GM19468 (cell line): ENCODE measurements around the gene LCP2.

Source experiments
- ATAC-seq: cut with Tn5 transposase; IDR thresholded peaks from one replicate; pipeline ENCODE4 v1.9.1; 2021; ENCODE audit warnings: mild to moderate bottlenecking, moderate library complexity, moderate number of reproducible peaks; ENCODE audit not compliant: unreplicated experiment; ENCODE audit errors: extremely low read depth

Gene LCP2

DNA sequence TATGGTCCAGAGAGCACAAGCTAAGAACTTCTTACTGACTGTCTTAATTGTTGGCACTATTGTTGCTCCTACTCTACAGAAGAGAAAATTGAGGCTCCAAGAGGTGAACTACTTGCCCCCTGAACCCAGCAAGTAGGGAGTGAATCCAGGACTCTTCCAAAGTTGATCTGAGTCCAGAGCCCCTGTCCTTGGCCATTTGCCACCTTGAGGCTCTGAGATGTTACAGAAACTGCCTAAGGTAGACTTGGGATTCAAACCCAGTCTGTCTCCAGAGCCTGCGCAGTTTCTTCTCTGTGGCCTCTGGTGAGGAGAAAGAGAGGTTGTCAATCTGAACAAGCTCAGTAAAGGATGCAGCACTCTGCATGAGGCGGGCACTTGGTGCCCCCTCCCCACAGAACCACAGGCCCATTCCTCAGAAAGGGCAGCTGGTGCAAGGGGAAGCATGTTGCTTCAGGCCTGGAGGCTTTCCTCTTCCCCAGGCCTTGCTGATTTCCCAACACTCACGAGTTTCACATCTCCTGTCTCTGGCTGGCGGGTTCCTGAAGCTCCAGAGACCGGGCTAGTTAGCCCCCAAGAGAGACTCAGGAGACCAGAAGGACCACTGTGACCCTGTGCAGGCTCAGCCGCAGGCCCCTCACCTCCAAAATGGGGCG lies 2.9 kb upstream of the LCP2 start:
- no peak for ATAC-seq

DNA sequence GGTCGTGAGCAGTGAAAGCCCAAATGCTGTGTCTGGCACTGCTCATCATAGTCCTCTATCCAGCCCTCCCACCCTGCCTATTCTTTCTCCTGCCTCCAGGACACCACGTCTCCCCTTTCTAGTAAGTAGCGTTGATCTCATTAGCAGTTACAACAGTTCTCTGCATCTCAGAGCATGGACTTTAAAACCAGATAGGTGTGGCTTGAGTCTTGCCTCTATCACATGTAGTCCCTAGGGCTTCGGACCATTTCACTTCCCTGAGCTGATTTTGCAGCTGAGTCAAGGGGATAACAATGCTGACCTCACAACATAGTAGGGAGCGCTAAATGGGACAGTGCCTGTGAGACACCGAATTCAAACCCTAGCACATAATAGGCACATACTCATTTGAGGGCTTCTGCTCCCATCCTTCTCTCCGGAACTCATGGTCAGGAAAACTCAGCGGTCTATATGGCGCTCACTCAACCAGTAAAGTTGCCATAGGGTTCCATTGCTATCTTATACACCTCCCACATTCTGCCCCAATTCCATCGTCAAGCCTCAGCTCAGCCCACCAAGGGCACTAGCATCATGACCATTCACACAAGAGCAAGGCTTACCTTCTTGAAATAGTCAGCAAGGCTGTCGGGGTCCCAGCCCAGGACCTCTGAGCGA lies 515 bp downstream of the LCP2 start:
- peak; percentile 21 for ATAC-seq

DNA sequence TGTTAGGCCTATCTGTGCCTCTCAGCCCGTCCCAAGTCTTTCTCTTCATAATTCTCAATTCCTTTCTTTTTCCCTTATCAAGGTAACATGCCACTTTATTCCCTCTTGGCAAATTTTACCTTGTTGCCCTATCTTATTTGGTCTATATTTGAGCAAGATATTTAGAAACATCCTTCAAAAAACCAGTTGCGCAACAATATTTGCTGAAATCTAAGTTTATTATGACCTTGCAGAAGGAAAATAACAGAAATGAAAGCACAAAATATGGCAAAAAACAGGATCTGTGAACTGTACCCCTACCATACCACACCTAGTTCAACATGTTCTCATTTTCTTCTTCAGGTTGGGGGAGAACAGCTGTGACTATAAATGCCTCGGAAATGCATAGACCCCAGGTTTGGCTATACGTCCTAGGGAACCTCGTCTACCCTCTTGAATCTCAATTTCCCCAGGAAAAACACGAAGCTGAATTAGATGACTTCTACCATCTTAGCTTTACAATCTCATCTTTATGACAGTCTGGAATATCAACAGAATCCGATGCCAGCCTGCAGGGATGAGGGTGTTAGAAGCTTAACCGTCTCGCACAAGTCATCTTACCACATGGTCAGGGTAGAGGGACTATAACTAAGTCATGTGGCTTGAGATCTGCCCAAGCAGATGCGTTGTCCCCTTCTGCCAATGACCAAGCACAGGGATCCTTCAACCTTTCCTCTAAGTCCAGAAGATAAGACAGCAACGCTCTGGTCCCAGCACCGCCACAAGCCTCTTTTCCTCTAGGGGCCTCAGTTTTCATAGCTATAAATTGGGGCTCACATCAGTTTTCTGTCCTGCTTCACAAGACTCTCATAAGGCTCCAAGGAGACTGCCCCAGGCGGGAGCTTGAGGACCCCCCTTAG lies 1.3 kb downstream of the LCP2 start:
- no peak for ATAC-seq

DNA sequence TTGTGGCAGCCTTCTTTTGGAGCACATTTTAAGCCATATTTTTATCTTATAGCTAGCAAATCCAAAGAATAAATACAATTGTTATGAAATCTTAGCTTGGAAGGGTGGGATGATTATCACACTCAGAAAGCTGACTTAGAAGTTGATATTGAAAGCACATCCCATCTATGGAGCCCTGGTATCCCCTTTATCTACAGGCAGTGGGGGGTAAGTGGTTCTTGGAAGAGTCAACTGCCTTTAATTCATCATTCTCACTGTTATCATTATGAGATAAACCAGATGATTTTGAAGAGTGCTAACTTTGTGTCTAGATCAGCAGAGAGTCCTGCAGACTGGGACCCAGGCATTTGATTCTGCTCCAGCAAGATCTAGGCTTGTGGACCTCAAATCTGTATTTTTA lies 3.0 kb downstream of the LCP2 start:
- ATAC-seq, result no peak

DNA sequence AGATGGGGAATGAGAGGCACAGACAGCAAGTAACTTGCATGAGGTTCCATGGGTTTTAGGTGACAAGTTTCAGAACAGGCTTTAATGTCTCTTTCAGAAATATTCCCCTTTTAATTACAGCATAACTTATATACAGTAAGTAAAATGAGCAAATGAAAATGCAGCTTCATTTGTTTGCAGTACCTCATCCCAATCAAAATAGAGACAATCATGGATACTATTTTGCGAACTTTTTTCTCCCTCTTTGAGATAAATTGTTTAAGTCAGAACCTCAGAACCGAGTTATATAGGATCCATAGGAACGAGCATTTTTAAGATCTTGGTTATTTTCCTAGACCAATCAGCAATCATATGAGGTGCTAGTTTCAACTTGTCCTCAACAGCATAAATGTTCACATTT lies 3.5 kb downstream of the LCP2 start:
- ATAC-seq, result no peak

DNA sequence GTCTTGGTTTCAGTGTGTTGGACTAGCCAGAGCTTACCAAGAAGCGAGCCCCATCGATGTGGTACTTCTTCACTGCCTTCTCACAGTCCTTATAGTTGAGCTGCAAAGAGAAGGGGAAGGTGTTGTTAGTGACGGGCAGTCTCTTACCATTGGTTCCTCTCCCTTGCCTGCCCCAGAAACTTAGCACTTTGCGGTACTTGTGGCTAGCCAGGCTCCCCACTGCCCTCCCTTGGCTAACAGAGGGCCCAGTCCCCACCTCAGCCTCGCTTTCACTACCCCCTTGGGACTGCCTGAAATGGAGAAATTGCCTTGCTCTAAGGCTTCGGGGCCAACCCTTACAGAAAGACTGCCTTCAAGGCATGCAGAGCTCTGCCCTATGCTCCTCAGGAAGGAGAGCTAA lies 4.3 kb downstream of the LCP2 start:
- peak; percentile 49 for ATAC-seq

DNA sequence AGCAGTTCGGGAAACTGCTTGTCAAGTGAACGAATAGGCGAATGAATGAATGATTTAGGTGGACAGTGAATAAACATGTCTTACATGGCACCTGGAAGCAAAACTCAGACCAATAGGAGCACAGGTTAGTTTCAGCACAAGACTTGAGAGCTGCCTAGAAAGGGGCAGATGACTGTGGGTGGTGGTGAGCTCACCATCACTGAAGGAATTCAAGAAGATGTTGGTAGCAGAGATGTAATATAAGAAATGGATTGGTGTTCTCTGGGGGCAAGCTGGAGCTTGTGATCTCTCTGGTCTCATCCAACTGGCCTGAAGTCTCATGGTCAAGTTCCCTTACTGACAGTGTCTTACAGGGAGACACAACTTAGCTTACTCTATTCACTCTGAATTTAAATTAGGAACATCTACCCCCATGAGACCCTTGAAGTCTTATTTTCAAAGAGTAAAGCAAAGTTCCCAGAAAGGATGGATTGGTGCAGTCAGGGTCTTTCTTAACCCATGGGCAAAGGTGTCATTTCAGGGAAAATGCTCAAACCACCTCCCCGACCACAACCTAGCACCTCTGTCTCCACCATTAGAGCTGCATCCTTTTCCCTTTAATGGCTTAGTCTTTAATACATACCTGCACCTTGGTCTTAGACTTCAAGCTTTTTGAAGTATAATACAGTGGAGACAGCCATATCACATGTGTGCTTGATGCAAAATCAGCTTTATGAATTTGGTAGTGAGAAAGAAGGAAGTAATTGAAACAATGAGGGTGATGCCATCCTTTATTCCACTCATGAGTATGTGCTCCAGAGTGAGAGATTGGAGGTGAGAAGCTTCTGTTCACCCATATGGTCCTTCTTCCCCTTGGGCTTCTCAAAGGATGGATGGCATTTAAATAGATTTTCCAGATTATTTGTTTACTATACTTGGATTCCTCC lies 5.1 kb downstream of the LCP2 start:
- no peak for ATAC-seq

DNA sequence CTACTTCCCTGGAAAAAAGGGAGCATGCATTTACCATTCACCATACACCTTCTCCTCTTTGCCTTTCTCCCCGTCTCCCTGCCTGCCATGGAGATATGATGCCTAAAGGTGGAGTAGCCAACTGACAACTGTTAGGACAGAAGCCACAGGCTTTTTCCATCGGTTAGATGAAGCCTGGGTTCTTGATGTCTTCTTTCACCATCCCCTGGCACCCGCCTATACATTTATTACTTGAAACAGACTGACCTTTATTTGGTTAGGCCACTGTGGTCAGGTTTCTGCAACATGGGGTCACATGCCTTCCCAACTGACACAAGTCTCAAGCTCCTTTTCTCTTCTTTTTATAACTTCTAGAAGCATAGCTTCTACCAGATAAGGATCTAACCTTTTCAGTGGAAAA lies 7.1 kb downstream of the LCP2 start:
- ATAC-seq, result no peak

DNA sequence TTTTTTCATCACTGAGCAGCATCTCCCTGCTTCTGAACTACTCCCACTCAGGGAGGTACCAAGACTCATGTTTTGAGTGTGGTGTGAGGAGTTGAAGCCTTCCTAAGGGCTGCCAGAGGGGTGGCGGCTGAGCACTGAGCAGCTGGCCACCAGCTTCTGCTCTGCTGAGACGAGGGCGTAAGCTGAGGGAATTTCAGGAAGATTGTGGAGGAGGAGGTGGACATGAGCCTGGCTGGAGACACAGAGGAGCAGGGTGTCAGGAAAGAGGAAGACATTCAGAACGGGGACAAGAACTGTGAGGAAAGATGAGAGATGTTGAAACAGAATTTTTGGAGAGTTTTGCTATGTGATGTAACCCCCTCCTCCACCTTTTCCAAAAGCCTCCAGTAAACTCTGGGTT lies 7.8 kb downstream of the LCP2 start:
- no peak for ATAC-seq

DNA sequence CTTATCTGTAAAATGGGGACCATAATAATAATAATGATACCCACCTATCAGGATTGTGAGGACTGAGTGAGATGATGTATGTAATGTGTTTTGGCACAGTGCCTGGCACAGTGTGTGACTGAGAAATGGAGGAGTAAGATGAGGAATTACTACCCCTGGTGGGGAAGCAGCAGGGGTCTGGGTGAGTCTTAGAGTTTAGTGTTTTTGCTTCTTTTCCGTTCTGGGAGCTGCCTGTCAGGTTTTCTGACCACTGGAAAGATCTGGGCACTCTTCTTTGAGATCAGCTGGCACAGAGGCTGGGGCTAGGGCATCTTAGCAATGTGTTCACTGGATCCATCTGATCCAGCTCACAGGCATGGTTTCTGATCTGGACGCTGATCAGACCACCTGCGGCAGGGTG lies 8.5 kb downstream of the LCP2 start:
- no peak for ATAC-seq

DNA sequence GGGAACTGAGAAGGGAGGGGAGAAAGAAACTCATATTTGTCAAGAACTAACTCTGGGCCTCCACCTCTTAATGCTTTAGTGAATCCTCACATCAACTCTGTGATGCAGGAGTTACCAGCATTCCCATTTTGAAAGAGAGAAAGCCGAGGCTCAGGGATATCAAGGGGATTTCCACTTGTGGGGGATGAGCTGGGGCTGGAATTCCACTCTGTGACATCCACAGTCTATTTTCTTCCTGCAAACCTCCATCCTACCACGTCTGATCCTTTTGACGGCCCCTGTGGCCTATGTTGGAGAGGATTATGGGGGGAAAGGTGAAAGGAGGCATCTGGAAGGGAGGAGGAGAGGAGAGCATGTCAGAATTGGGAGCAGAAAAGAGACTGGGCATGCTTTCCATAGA lies 9.0 kb downstream of the LCP2 start:
- ATAC-seq, result no peak

DNA sequence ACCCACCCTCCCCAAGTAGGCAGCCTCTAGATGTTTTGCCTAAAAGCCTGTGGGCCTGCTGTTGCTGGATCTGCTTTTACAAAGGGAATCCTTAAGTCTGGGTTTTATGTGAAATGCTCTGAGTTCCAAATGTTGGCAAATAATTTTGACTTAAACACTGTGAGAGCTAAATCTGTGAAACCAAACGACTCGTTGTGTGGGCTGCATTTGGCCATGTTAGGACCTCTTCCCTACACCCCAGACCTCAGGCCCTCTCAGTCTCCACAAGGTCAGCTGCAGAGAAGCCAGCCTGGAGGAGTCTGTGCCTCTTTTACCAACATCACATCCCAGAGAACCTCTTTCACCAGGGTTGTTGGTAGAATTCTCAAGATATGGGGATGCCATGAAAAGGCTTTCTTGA lies 9.4 kb downstream of the LCP2 start:
- no peak for ATAC-seq

DNA sequence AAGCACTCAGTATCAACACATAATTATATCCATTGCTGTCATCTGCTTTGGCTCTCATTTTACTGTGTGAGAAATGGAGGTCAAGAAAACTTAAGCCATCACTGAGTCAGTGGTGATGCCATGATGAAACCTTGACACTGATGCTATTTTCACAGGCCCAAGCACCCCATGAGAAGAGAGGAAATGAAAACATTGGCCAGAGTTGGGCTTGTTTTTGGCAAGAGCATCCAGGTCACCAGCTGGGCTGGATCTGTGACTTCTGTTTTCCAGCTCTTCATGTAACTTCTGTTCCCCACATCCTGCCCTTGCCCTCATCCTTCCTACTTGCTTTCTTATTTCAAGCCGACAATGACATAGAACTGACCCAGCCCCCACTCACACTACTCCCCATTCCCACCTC lies 10.0 kb downstream of the LCP2 start:
- no peak for ATAC-seq

DNA sequence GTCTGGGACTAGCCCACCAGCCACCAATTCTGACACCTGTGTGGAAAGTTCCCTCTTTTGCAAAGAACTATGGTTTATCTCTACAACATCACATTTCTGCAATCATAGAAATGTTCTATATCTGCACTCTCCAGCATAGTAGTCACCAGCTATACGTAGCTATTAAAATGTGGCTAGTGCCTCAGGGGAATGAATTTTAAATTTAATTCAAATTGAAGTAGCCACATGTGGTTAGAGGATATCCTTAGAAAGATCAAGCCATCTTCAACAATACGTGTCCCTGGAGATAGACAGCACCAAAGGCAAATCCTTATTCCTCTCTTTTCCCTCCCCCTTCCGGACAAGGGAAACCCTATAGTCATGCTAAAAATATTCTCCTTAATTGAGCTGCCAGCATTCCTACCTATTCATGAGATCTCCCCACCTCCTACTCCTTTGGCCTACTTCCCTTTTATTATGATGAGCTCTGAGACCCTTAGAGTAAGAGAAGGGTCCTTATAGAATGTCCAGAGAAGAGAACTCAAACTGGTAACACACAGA lies 11.1 kb downstream of the LCP2 start:
- ATAC-seq, result no peak

DNA sequence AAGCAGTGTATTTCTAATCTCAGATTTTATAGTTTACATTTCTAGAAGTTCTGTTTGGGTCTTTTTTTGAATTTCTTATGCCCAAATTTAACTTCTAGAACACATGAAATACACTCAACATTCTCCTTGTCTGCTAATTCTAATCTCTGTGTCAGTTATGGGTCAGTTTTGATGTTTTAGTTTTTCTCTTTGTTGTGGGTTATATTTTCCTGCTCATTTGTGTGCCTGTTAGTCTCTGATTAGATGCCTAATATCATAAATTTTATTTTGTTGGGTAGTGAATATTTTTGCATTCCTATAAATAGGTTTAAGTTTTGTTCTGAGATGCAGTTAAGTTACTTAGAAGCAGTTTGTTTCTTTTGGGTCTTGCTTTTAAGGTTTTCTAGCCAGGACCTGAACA lies 12.4 kb downstream of the LCP2 start:
- ATAC-seq, result no peak

DNA sequence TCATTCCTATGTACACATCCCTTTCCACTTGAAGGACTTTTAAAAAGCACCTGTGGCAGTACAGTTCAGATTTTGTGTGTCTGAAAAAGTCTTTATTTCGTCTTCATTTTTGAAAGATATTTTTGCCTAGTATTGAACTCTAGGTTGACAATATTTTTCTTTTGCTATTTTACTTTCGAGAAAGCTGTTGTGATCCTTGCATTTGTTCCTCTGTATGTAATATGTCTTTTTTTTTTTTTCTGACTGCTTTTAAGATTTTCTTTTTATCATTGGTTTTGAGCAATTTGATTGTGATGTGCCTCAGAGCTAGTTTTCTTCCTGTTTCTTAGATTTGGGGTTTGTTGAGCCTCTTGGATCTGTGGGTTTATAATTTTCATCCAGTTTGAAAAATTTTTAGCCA lies 13.3 kb downstream of the LCP2 start:
- ATAC-seq, result no peak

DNA sequence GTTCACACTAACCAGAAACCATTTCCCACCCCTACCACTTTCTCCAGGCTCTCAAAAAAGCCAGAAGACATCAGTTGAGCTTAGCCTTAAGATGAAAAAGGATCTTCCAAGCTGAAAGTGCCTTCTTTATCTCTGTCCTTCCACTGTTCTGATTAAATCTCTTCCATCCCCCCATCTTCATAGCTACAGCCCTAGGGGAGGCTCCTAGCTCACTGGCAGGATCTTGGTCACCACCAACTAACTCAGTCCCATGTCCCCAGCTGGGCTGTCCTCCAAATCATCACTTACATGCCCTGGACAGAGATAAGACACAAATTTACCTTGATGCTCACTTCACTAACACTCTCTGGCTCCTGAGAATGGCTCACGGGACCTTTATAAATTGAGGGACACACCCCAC lies 14.3 kb downstream of the LCP2 start:
- no peak for ATAC-seq

DNA sequence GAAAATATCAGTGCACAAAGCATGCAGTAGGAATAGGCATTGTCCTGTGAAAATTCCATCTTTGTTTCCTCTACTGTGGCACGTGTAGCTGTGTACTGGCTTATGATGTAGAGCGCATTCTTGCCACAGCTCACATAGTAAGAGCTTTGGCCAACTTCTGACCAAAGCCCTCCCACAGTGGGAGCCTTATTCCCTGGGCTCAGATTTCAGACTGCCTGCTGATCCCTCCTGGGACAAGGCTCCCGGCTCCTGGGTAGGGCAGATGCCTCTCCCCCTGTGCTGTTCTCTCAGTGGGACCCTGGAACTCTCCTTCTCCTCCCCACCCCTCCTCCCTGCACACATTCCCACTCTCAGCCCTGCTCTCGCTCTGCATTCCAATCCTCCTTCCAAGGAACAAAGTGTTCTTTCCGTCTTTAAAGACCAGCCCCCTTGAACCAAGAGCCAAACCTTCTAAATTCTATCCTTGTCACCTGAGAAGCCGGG lies 17.5 kb downstream of the LCP2 start:
- no peak for ATAC-seq

DNA sequence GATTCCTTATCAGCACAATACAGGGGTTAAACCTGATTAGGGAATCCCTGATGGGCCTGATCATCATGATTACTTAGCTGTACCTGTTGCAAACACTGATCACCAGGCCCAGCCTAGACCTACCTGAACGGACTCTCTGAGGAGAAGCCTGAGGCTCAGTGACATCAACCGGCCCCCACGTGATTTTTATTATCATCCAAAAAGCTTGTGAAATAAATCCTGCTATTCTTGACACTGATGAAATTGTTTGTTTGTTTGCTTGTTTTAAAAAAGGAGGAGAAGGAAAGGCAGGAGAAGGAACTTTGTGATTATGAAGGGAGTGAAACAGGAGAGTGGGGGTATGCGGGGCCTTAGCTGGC lies 18.1 kb downstream of the LCP2 start:
- ATAC-seq, result no peak
